HG03354 (cell line): ENCODE results near the gene IGF2R.
"Not testable (repeated sequence)": the region's sequence is repeated elsewhere in the genome, so short reads cannot be mapped to it uniquely, and the experiment has no call there.

Experiments
- ATAC-seq: cut with Tn5 transposase; IDR thresholded peaks from one replicate; pipeline ENCODE4 v1.9.1; 2021; ENCODE audit warnings: mild to moderate bottlenecking; ENCODE audit not compliant: unreplicated experiment, poor library complexity, severe bottlenecking

The IGF2R gene

DNA sequence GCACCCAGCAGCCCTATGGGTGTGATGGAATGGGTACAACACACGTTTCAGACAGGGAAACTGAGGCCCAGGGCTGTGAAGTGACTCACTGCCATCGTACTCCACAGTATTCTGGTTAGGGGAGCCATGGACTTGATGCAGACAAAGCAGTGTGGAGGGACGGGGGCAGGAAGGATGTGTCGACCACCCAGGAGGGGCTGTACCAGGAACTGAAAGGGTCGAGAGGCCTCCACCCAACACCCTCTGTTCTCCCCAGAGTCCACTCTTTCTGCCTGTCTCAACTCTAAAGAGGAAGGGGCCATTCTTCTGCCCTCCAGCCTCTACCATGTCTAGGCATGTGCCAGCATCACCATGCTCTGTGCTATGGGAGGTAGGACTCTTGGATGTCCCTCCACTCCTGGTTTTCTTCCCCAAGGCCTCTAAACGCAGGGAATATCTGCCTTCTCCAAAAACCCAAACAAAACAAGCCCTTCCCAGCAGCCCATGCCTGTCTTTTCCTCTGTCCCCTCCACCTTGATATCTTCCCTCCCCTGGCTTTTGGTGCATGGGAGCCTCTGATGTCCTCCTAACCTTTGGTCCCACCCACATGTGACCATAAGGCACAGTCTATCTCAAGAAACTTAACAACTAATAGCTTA lies 160.1 kb downstream of the IGF2R start:
- no peak for ATAC-seq

- no peak for ATAC-seq
Observed at GRCh38 chr6:160129881-160130615, 161.2 kb downstream of the IGF2R start.

GRCh38 chr6:160130729-160131484 lies 162.0 kb downstream of the IGF2R start:
- no peak for ATAC-seq

DNA sequence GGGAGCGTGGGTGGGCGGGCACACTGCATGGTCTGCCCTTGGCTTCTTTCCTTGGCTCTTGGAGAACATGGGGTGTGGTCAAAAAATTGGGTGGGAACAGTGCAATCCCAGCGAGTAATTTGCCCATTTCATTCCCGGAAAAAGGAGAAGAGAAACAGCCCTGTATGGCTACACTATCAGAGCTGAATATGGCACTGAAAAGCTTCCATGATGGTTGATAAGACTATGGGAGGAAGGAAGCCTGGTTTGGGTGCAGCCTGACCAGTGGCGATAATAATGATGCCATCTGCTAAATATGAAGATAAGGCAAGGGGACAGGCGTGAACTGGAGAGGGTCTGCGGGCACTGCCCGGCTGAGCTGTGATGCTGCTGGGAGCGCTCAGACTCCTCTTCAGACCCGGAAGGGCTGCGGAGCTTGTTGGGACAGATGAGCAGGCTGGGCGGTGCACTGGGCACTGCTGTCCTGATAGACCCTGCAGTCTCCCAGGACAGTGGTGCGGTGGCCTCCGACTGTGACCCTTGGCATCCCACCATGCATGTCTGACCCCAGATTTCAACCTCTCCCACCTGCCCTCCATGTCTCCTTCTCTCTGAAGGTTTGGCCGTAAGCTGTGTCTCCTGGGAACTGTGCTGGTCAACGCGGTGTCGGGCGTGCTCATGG lies 162.9 kb downstream of the IGF2R start:
- no peak for ATAC-seq

GRCh38 chr6:160132297-160132637 lies 163.4 kb downstream of the IGF2R start:
- ATAC-seq = no peak

DNA sequence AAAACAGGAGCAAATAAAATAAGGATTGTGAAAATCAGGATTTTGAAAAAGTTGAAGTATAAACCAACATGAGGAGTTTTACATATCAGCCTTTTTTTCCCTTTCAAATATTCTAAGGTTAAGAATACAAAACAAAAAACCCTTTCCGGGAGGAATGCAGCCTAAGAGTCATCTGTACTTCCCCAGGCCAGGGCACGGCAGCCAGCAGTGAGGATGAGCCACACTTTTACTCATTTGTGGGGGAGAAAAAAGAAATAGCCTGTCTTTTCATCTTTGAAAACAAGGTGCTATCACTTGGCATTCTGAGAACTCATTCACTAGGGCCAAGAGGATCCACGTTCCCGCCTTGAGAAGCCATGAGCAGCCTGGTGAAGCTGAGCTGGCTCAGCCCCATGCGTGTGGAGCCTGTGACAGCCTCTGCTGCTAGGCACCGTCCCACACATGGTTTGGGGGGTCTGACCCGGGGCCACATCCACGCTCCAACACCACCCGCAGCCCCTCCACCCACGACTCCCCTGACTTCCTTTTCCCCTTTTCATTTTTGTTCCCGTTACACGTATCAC lies 164.0 kb downstream of the IGF2R start:
- no peak for ATAC-seq

DNA sequence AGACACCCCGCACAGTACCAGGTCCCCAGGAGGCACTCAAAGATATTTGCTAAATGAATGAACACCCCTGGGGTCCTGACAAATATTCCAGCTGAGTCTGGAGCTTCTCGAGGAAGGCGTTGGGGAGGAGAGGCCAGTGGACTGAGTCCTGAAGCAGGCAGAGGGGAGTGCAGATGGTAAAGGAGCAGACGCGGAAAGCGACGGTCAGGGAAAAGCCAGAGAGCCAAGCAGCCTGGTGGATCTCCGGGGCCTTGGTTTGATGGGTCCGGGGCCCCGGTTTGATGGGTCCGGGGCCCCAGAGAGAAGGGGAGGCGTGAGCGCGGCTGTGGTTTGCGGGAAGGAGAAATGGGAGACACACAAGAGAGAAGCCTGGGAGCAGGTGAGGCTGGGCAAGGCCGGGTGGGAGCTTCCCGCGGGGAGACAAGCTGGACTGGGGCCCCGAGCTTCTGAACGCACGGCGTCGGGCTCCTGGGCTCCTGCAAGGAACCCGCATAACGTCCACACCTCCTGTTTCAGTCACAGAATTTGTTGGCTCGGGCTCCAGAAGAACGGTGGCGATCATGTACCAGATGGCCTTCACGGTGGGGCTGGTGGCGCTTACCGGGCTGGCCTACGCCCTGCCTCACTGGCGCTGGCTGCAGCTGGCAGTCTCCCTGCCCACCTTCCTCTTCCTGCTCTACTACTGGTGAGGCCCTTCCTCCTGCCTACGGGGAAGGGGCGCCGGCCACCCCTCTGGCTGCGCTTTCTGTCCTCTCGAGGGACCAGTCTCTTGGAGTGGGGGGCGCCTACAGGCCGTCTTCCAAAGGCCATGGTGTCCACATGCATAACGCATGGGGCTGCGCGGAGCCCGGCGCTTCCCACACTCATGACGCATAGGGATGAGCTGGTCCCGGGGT lies 164.8 kb downstream of the IGF2R start:
- ATAC-seq = no peak

GRCh38 chr6:160134337-160134751 lies 165.5 kb downstream of the IGF2R start:
- not testable (repeated sequence) for ATAC-seq

DNA sequence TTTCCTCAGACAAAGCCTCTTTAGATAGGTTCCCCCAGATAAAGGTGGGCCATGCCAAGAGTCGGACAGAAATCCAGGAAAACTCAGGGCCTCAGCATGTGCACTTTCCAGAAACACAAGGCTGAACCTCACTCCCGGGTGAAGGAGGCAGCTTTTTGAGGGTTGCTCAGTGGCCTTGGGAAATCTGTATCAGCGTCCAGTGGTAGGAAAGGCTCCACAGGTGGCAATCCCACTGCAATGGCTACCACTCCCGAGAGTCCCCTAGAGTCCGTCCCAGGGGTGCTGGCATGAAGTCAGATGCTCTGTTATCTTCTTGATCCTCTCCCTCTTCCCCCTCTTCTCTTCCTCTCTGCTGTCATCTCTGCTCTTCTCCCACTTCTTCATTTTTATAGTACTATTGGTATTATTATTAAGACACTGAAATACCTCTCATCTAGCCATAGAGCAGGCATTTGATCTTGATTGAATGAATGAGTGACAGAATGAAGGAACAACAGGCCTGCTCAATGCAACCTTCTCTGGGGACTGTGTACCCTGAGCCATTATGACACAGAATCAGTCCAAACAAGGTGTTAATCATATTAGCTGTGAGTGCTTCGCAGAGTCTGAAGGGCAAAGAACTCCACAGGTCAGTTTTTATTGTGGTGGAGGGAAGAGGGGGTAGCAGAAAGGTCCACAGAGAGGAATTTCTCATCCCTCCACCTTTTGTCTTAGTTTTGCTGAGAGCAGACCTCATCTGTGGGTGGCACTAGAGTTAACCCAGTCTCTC lies 166.1 kb downstream of the IGF2R start:
- ATAC-seq = no peak

DNA sequence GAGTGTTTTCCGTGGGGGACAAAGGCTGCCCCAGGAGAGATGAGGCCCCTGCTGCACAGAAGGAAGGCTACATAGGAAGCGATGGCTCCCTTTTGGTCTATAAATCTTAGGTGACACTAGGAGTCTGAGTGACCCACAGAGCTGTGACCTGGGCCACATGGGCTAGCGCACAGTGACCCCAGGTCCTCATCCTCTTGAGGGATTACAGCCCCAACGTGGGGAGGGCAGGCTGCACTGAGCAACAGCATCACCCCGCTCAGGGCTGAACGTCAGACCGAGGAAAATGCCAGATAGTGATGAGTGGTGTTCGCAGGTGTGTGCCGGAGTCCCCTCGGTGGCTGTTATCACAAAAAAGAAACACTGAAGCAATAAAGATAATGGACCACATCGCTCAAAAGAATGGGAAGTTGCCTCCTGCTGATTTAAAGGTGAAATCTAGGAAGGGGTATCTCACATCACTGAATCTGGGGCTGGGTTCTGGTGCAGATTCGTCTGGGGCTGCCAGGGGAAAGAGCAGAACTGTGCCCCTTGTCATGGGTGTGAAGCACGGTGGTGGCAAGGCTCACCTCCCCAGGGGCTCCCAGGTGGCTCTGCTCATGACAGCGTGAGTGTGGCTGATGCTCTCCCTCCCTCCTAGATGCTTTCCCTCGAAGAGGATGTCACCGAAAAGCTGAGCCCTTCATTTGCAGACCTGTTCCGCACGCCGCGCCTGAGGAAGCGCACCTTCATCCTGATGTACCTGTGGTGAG lies 167.2 kb downstream of the IGF2R start:
- no peak for ATAC-seq

DNA sequence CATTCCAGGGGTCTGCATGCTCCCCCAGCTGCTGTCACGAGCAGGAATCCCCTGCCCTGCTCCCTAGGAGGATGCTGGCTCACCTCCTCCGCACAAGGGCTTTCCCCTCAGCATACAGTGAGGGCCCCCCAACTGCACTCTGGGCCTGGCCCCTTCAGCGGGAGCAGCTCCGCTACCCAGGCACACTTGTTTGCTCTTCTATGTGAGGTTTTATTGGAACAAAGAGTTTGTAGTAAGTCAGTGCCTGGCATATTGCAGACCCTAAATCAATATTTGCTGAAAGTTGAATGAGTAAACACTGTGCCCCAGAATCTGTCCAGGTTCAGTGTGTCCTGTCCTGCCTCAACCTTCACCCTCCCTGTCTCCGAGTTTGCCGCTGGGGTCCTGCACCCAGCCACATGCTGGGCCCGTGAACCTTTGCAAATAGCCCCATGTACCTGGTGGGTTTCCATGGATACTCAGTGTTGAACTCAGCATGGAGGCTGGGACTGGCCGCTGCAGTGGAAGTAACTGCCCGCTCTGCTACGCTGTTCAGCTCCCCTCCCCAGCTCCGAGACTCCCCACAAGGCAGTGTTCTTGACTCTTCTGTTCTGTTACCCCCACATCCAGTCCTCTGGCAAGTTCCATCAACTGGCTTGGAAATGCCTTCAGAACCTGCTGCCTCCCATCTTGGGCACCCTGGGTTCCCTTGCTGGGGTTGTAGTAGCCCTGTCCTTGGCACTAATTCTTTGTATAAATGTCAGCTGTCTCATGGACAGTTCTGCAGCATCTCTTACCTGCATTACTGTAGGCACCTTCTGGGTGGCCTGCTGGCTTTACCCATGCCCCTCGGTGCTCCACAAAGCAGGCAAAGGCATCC lies 168.5 kb downstream of the IGF2R start:
- ATAC-seq = no peak

DNA sequence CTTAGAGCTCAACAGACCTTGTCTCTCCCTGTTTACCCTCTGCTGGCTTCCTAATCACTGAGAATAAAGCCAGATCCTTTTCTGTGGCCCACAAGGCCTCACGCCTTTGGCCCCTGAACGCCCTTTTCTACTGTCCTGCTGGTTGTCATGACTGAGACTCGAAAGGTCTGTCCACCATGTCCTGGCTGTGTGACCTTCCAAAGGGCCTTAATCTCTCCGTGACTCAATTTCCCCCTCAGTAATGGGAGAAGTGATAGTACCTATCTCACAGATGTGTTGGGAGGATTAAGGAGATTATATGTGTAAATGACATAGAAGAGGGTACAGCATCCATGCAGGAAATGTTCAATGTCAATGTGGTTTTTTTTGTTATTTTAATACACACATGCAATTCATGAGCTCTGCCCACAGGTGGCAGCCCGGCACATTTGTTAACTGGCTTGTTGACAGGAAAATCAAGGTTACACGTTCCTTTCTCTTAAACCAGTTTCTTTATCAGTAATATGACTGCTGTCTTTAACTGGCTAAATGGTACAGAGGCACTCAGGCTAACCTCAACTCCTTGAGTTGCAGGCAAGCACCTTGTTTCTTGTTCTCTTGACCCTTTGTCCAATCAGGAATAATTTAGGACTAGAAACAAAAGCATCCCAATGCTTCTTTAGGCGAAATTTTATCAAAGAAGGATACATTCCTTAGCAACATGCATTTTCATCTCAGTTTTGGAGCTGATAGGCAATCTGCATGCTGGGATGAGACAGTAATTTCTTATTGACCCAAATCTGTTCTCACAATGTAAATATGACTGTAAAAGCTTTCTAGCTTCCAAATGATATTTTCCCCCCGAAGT lies 169.3 kb downstream of the IGF2R start:
- ATAC-seq = peak; percentile 72

GRCh38 chr6:160138839-160139419 lies 170.0 kb downstream of the IGF2R start:
- ATAC-seq = no peak

- ATAC-seq = no peak
Observed at GRCh38 chr6:160139420-160139851, 170.6 kb downstream of the IGF2R start.

DNA sequence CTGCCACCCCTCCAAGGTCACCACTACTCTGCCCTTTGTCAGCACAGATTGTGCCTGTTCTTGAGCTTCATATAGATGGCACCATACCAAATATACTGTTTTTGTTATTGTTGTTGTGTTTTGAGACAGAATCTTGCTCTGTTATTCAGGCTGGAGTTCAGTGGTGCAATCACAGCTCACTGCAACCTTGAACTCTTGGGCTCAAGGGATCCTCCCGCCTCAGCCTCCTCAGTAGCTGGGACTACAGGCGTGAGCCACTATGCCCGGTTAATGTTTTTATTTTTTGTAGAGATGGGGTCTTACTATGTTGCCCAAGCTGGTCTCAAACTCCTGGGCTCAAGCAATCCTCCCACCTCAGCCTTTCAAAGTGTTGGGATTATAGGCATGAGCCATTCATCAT lies 171.6 kb downstream of the IGF2R start:
- not testable (repeated sequence) for ATAC-seq
